ENCODE results near the gene STPG4.

- TF ChIP-seq POLR2A (IDR thresholded peaks at IDR 0.05; ENCODE audit: low read depth, low read length) = no peak
- TF ChIP-seq POLR2AphosphoS5 (IDR thresholded peaks at IDR 0.05; ENCODE audit: low read depth, low read length) = no peak
- no peak for TF ChIP-seq TAF1 (IDR thresholded peaks at IDR 0.05; ENCODE audit: borderline replicate concordance, low read depth, low read length)
Observed at GRCh38 chr2:47167149-47167548, 12.0 kb upstream of the STPG4 start.
